Activated effector memory CD4-positive, alpha-beta T cell treated with Interleukin-2 at 50 U/mL for 16 hours (primary cell): ENCODE measurements around the gene CELSR1.
"Not testable (repeated sequence)": the region's sequence is repeated elsewhere in the genome, so short reads cannot be mapped to it uniquely, and the experiment has no call there.

ENCODE experiments used
- DNase-seq: peaks from one replicate; pipeline ENCODE4 v3.0.0-alpha.2; 2020

Gene CELSR1

DNA sequence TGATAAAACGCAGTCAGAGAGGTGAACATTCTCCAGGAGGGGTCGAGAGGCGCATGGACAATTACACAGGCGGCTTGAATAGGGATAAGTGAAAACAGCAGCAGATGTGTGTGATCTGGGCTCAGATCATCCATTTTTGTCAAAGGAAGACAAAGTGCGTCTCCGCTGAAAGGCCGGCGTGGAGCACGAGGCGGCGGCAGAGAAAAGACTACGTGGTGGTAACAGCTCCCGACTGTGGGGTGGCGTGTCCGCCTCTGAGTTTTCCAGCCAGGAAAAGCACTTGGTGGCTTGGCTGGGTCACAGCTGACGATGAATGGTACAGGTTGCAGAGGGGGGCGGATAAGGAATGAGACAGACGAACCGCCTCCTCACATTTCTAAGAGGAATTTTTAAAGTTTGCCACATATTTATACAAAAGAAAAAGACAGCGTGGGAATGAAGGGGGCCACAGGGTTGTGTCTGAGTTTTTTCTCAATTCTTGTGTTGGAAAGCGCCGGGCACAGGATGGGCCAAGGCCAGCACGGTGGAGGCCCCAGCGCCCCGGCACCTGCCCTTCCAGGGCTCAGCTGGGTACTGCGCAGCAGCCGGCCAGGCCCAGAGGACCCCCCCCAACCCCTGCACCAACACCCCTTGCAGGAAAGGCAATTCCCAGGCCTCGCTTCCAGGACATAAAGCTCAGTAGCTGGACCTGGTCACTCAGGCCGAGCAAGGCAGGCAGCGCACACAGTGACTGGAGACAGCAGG lies 121.5 kb downstream of the CELSR1 start:
- DNase-seq = no peak

DNA sequence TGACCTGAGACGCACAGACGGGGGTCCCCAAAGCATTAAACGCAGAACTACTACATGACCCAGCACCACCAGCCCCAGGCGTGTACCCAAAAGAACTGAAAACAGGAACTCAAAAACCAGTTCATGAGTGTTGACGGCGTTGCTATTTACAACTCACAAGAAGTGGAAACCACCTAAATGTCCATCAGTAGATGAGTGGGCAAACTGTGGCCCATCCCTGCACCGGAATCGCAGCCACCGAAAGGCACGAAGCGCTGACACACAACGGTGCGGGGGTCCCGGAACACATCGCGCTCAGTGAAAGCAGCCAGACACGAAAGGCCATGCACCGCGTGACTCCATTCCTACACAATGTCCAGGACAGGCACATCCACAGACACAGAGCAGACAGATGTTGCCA lies 122.7 kb downstream of the CELSR1 start:
- no peak for DNase-seq

DNA sequence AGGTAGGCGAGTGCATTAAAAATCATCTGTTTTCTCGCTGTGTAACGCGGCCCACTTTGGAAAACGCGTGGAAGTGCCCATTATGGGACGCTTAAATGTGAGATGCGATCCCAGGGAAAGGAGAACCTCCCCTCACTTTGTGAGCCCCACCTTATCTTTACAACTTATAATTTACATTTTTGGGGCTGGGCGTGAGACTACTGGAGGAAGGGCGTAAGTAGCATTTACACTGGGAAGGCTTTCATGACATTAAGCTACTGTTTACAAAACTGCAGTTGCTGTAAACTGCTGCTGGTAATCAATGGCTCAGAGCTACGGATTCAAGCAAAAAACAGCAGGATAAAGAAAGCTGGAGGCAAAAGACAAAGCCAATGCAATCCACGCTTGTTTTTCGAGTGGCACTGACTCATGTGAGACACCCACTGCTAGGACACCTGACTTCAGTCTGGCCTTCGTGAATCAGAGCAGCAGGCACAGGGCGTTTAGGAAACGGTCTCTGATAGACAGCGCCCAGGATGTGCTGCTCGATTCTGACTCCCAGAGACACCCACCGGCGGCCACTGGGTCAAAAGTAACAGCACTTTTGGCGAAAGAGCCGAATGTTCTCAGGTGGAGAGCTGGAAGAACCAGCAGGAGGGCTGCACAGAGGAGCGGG lies 123.6 kb downstream of the CELSR1 start:
- DNase-seq = no peak

DNA sequence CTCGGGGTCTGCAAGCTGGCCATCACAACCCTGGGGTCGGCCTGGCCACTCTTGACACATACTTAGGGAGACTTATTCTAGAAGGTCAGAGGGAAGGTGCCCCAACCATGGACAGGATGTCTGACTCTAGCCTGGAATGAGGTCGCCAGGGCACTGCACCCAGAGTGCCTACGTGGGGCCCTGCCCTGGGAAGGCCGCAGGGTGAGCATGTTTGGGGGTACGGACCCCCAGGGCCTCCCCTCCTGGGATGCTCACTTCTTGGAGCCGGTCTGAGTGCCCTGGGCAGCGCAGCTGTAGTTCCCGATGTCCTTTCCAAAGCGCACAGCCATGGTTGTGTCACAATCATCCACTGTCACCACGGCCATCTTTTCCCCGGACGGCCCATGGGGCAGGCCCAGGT lies 126.1 kb downstream of the CELSR1 start:
- DNase-seq = no peak

DNA sequence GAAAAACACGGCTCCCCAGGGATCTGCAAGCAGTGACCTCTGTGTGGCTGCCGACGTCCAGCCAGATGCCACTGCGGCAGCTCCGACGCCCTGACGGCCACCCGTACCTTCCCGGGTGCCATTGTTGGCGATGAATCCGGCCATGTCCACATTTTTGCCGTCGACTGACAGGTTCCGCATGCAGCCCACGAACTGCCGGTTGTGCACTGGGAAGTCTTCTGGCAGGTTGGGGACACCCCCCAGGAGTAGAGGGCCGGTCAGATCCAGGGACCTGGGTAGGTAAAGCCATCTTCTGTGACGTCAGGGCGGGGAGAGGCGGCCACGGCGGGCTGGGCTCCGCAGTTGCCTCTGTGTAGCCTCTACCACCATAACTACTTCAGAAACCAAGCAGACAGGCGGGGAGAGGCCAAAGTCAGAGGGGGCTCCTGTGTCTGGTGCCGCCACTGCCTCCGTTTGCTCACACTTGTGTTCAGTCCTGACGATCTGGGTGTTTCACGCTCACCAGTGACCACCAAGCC lies 127.1 kb downstream of the CELSR1 start:
- no peak for DNase-seq

DNA sequence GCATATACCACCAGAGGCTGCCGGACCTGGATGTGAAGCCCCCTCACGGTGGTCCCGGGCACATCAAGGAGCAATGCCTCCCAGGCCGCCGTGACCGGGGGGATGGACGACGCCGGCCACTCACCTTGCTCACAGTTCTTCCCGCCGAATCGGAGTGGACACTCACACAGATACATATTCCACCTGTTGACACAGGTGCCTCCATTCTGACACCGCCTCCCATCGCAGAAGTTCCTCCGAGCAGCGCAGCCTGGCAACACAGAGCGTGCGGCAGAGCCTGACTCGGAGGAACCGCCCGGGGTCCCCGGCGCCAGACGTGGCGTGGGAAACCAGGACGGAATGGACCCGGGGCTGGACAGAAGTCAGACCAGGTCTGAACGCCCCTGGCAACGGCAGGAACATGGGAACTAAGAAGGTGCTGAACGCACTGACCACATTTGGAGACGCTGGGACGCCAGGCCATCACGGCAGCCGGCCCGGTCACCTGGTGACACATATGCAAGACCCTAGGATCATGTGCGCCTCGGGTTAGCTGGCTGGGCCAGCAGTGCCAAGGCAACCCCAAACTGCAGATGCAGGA lies 127.7 kb downstream of the CELSR1 start:
- DNase-seq = no peak

DNA sequence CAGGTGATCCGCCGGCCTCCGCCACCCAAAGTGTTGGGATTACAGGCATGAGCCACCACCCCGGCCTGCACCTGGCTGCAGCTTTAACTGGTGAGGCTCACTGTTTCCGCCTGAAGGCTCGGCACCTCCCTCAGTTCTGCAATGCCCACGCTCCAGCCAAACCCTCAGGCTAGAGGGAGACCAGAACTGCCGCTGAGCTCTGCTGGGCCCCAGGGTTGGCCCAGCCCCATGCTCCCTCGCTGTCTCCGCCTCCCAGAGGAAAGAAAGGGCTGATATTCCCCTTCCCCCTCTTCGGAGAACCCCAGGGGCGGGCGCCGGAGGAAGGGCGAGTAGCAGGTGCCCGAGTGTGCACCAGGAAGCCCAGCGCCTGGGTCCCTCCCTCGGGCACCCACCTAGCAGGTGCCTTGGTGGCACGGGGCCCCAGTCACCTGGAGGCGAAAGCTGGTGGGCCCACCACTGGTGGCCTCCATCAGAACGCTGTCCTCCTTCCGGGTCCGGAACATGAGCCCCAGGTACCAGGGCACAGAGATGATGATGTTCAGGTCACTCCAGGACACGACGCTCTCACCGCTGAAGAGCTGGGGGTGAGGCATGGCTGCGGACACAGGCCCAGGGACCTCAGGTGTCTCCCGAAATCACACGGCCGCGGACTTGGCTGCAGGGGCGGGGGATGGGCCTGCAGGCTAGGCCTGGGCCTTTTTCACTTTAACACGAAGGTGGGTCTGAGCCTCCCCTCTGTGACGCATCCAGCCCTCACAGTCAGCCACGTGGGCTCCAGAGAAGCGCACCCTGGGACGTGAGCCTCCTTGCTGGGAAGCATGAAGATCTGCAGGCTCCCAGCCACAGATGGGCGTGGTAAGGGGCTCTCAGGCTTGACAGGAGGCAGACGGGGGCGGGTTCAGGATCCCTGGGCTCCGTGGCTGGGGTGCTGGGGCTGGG lies 128.6 kb downstream of the CELSR1 start:
- DNase-seq = no peak

DNA sequence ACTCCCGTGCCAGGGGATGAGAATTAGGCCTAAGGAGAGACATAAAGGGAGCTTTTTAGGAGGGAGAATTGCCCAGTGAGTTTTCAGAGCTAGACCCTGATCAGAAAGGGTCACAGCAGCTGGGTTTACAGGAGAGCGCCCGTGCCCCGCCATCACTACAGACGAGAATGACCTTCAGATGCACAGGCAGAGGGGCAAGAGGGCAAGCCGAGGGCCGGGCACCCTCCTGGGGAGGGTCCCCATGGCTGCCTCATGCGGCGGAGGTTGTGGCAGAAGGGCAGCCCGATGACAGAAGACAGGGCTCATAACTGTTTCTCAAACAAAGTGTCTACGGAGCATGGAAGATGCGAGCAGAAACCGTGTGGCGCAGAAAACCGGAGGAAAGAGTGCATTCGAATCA lies 129.7 kb downstream of the CELSR1 start:
- DNase-seq = no peak

DNA sequence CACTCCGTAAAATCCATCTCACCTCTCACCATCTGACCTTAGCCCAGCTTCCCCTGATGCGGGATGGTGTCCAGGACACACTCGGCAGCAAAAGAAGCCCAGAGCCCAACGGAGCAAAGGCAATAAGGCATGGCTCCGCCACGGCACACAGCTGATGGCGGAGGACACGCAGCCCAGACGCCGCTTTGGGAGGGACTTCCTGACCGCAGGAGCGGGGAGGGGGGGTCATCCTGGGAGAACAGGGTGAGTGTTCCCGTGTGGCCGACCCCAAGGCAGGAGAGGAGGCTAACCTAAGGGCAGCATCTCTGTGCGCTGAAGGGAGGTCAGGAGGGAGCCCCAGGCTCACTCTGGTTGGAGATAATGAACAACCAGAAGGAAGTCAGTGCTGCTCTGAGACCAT lies 130.6 kb downstream of the CELSR1 start:
- DNase-seq = no peak

DNA sequence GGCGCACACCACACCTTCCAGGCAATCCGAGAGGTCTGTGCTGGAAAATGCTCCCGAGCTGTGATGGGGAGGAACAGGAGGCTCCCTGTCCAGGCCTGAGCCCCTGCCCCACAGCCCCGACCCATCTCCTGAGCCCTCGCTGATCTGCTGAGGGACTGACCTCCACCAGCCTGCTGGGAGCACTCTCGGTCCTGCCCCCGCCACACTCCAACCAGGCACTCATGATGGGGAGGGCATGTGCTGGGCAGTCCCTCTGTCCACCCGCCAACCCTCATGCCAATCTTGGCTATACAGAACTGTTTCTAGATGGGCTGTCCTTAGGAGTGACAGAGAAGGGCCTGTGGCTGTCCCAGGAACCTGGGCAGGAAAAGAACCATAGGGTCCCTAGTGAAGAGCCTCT lies 131.1 kb downstream of the CELSR1 start:
- no peak for DNase-seq

DNA sequence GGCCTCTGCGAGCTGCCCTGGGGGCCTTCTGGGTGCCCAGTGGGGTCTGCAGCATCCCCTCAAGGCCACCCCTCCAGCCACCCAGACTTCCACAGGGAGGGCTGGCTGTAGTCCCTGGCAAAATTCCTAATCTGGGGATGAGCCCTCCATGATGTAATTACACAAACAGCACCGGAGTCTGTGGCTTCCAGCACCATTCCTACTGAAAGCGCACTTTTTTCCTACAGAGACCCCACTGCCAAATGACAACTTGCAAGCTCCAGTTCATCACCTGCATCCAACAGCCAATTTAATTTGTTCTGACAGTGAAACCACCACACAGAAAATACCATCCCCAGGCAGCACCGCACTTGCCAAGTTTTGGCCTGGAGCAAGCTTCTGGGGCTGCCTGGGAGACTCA lies 131.5 kb downstream of the CELSR1 start:
- no peak for DNase-seq

DNA sequence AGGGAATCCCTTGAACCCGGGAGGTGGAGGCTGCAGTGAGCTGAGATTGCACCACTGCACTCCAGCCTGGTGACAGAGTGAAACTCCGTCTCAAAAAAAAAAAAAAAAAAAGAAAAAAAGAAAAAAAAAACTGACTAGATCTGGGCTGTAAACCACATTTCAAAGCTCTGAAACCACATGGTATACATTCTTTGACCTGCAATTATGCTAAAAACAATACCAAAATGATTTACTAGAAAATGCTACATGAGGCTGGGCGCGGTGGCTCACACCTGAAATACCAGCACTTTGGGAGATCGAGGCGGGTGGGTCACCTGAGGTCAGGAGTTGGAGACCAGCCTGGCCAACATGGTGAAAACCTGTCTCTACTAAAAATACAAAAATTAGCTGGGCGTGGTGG lies 133.5 kb downstream of the CELSR1 start:
- not testable (repeated sequence) for DNase-seq

DNA sequence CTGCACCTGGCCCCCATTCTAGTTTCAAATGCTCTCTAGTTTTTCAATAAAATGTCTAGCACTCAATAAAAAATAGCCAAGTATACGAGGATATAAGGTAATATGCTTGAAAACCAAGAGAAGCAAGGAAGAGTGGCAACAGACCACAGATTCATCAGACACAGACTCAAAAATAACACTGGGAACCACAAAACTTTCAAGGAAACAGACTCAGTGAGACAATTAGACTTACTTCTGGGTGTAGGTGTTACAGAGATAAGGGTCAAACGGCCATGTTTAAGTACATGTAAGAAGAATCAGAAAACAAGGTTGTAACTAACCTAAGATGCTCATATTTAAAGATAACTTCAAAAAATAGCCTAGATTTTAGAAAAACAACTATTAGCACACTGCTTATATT lies 134.9 kb downstream of the CELSR1 start:
- DNase-seq = no peak

DNA sequence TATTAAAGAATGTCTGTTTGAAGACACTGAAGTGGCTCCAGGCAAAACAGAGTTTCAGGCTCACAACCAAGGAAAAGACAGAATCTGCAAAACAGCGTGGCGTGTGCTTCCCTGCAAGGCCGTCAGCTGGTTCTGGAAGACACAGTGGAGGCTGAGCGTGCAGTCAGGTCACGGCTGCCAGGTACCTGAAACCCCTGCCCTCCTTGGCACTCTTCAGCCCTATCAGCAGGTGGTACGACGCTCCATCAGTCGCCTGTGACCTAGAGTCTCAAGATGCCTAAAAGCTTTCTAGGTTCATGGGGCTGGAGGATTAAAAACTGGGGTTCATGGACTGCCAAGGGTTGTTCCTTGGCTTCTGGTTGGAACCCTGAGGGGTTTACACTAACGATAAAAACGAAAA lies 136.1 kb downstream of the CELSR1 start:
- DNase-seq = no peak

DNA sequence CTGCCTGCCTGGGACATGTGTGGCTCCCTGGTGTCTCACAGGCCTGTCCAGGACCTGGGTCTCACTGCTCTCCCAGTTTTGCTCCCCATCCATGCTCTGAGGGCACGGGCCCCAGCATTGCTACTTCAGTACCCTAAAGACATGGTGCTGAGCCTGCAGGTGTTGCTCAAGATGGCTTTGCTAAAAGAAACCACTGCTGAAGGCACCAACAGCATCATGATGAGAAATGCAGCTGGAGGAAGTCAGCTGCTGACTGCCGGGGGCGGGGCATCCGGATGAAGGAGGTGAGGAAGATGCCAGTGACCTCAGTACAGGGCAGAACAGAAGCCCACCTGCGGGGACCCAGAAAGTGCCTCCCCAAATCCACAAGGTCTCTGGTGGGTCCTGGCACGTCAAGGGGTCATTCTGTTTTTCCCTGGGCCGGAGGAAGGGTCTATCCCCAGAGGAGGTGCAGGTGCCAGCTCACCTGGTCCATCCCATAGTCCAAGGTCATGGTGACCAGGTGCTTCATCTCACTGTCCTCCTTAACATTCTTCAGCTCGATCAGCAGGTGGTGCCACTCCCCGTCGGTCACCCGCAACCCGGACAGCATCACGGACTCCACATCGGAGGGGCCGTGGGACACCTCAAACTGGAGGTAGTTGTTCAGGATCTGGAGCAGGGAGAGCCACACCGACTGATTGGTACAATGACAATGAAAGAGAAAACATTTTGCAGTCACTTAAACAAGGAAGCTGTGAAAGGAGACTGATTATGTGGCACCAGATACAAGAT lies 138.0 kb downstream of the CELSR1 start:
- DNase-seq = no peak

DNA sequence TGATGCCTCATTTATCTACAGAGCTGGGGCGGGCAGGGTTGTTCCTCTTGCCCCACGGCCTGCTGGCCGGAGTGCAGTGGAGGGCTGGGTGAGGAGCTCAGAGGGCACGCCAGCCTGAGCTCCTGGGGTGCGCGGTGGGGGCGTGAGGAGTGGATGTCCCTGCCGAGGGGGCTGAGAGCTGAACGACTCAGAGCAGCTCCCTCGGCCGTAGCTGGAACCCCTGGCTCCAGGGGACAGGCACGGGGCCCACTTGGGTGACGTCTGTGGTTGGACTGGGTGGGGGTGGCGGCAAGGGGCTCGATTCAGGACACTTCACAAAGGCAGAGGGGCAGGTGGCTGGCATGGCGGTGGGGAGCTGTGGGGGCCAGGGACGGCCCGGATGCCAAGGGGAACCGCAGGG lies 139.5 kb downstream of the CELSR1 start:
- DNase-seq = no peak

DNA sequence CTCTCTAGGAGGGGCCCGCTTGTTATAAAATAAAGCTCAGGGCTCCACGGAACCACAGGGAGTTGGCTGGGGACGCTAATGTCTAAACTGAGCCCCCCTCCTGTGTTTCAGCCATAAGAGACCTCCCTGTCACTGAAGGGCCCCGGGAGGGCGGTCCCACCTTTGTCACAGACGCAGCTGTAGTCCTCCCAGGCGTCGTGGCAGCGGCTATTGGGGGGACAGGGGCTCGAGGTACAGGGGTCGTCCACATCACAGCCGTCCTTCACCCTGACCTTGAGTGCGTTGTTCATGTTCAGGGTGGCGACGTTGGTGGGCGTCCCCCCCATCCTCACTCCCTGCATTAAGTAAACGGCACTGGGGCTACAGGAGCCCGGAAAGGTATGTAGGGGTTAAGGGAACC lies 139.9 kb downstream of the CELSR1 start:
- no peak for DNase-seq

DNA sequence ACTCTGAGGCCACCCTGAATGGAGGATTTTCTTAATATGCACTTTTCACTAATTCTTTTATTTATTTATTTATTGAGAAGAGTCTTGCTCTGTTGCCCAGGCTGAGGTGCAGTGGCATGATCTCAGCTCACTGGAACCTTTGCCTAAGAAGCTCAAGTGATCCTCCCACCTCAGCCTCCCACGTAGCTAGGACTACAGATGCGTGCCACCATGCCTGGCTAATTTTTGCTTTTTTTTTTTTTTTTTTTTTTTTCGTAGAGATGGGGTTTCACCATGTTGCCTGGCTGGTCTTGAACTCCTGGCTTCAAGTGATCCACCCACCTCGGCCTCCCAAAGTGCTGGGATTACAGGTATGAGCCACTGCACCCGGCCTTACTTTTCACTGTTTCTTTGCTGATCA lies 140.4 kb downstream of the CELSR1 start:
- not testable (repeated sequence) for DNase-seq

DNA sequence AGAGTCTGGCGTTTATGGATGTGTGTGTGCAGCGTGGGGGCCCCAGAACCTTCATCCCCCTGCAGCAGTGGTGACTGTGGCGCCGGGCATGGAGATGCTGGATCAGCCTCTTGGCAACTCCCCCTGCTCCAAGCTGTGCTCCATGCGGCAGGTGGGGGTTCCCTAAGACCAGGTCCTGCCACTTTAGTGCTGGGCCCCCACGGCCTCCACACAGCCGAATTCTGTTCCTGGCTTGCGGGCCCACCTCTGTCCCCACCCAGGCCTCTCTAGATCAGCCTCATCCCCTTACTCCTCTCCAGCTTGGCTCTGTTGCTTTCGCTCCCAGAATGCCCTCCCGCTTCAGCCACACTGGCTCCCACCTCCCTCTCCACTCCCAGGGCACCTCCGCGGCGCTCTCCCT lies 142.3 kb downstream of the CELSR1 start:
- DNase-seq = no peak

DNA sequence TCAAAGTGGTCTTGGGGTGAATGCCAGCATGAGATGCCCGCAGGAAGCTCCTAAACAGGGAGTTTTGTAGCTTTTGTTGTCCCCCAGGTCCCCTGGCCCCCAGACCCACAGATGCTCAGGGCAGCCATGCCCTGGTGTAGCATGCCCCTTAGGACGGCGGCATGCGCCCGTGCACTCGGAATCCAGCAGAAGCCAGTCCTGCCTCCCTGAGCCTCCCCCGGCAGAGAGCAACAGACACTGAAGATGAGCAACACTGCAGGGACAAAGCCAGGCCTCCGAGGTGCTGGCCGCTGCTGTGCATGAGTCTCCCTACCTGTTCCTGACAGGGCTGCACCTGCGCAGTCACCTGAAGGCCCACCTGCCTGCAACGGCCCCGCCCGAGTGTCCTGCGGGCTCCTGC lies 142.8 kb downstream of the CELSR1 start:
- DNase-seq = no peak

DNA sequence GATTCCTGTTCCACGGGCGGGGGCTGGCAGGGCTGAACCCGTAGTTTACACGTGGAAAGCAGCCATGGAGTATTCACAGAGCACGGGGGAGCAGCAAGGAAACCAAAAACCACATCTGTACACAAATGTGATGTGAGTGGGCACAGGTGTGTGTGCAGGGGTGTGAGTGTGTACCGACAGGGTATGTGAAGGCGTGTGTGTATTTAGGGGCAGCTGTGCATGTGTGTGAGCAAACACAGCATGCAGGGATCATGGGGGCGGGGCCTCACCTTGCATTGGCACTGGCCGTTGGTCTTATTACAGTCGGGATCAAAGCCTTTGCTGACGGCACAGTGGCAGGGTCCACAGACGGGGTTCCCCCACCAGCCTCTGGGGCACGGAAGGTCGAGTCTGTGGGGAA lies 143.5 kb downstream of the CELSR1 start:
- DNase-seq = no peak

DNA sequence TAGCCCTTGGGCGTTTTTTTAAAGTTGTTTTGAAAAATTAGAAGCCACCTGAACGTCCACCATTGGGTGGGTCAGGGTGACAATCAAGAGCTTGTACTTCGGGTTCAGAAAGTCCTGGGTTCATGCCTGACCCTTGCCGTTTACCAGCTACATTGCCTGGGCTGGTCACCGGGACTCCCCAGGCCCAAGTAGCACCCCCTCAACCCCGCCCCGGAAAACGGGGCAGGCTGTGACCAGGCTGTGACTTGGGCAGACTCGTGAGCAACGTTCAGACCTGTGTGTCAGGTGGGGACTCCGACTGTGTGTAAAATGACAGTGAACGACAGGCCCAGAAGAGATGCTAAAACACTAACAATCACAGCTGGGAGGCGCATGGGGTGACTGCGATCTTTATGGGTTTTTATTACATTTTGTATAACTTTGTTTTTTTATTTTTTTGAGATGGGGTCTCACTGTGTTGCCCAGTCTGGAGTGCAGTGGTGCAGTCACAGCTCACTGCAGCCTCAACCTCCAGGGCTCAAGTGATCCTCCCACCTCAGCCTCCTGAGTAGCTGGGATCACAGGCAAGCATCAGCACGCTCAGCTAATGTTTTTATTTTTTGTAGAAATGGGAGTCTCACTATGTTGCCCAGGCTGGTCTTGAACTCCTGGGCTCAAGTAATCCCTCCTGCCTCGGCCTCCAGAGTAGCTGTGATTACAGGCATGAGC lies 145.1 kb downstream of the CELSR1 start:
- DNase-seq = no peak
